T-helper 1 cell treated with Interleukin-12 subunit alpha and Interleukin-12 subunit beta and Interleukin-4 antibody, amounts not matched to agents 30 μg/mL and 1 μg/mL, for 36 hours (primary cell): Measurements from ENCODE around the gene TAAR5.
"Not testable (repeated sequence)": the region's sequence is repeated elsewhere in the genome, so short reads cannot be mapped to it uniquely, and the experiment has no call there.

Source experiments
- H3K27ac Mint-ChIP-seq: one replicate; pipeline ENCODE4 v1.8.0; 2021; ENCODE audit warnings: mild to moderate bottlenecking, mixed read lengths
- H3K27me3 Mint-ChIP-seq: one replicate; pipeline ENCODE4 v1.8.0; 2021; ENCODE audit warnings: low read depth, mixed read lengths
- H3K36me3 Mint-ChIP-seq: one replicate; pipeline ENCODE4 v1.8.0; 2021; ENCODE audit warnings: low read depth, mixed read lengths
- H3K4me1 Mint-ChIP-seq: one replicate; pipeline ENCODE4 v1.8.0; 2021; ENCODE audit warnings: low read depth, mixed read lengths
- H3K4me3 Mint-ChIP-seq: one replicate; pipeline ENCODE4 v1.8.0; 2021; ENCODE audit warnings: mild to moderate bottlenecking, moderate library complexity, mixed read lengths
- H3K9me3 Mint-ChIP-seq: one replicate; pipeline ENCODE4 v1.8.0; 2021; ENCODE audit warnings: mixed read lengths

The TAAR5 gene

GRCh38 chr6:132598473-132598872 is 8.9 kb upstream of the TAAR5 start:
- peaks cover 5% of the 10 kb centered on the region for H3K27me3 Mint-ChIP-seq
- no peaks in the 10 kb centered on the region for H3K36me3 Mint-ChIP-seq
- H3K4me3 Mint-ChIP-seq, result no peak overlapping the region
- H3K9me3 Mint-ChIP-seq, result no peaks in the 10 kb centered on the region
- H3K27ac Mint-ChIP-seq, result no peak overlapping the region
- H3K4me1 Mint-ChIP-seq, result no peaks in the 10 kb centered on the region

GRCh38 chr6:132596201-132596600 is 6.7 kb upstream of the TAAR5 start:
- no peak overlapping the region for H3K4me3 Mint-ChIP-seq
- H3K27me3 Mint-ChIP-seq, result peaks cover 7% of the 10 kb centered on the region
- H3K27ac Mint-ChIP-seq, result no peak overlapping the region
- no peaks in the 10 kb centered on the region for H3K4me1 Mint-ChIP-seq
- H3K36me3 Mint-ChIP-seq, result no peaks in the 10 kb centered on the region
- H3K9me3 Mint-ChIP-seq, result no peaks in the 10 kb centered on the region

- Mint-ChIP-seq H3K9me3 (no peaks in the 10 kb centered on the region), H3K27me3 (peaks cover 3% of the 10 kb centered on the region), H3K27ac (no peak overlapping the region), H3K4me3 (no peak overlapping the region), H3K4me1 (no peaks in the 10 kb centered on the region), H3K36me3 (no peaks in the 10 kb centered on the region)
Measured at GRCh38 chr6:132592855-132593254, 3.3 kb upstream of the TAAR5 start.

GRCh38 chr6:132590362-132590761 is 821 bp upstream of the TAAR5 start:
- Mint-ChIP-seq H3K4me3 (no peak overlapping the region), H3K4me1 (no peaks in the 10 kb centered on the region), H3K9me3 (no peaks in the 10 kb centered on the region), H3K36me3 (no peaks in the 10 kb centered on the region), H3K27ac (no peak overlapping the region), H3K27me3 (peaks cover 3% of the 10 kb centered on the region)

- Mint-ChIP-seq H3K9me3 (no peaks in the 10 kb centered on the region), H3K27ac (no peak overlapping the region), H3K36me3 (no peaks in the 10 kb centered on the region), H3K27me3 (peaks cover 10% of the 10 kb centered on the region), H3K4me3 (no peak overlapping the region), H3K4me1 (no peaks in the 10 kb centered on the region)
Measured at GRCh38 chr6:132587424-132587823, 2.1 kb downstream of the TAAR5 start.

- Mint-ChIP-seq H3K4me1 (no peaks in the 10 kb centered on the region), H3K4me3 (no peak overlapping the region), H3K27me3 (peaks cover 7% of the 10 kb centered on the region), H3K27ac (no peak overlapping the region), H3K9me3 (no peaks in the 10 kb centered on the region), H3K36me3 (no peaks in the 10 kb centered on the region)
Measured at GRCh38 chr6:132584698-132585097, 4.8 kb downstream of the TAAR5 start.

GRCh38 chr6:132571774-132572173 is 17.8 kb downstream of the TAAR5 start:
- H3K27ac Mint-ChIP-seq, result no peak overlapping the region
- no peak overlapping the region for H3K4me3 Mint-ChIP-seq
- H3K27me3 Mint-ChIP-seq, result peaks cover 15% of the 10 kb centered on the region
- H3K4me1 Mint-ChIP-seq, result no peaks in the 10 kb centered on the region
- H3K9me3 Mint-ChIP-seq, result no peaks in the 10 kb centered on the region
- no peaks in the 10 kb centered on the region for H3K36me3 Mint-ChIP-seq

GRCh38 chr6:132570221-132570777 is 19.2 kb downstream of the TAAR5 start, which contains the start of gene TAAR6:
TAAR6 (plus strand) TSS chr6:132570322; CDS start chr6:132570322, 0 bp downstream.
- Mint-ChIP-seq H3K27ac (no peak within 1 kb of the TSS), H3K36me3 (no peaks in the 10 kb centered on the region), H3K4me3 (no peak within 1 kb of the TSS), H3K4me1 (no peaks in the 10 kb centered on the region), H3K27me3 (peaks cover 15% of the 10 kb centered on the region), H3K9me3 (no peaks in the 10 kb centered on the region)

- Mint-ChIP-seq H3K9me3 (no peaks in the 10 kb centered on the region), H3K4me3 (no peak overlapping the region), H3K27ac (no peak overlapping the region), H3K4me1 (no peaks in the 10 kb centered on the region), H3K27me3 (peaks cover 11% of the 10 kb centered on the region), H3K36me3 (no peaks in the 10 kb centered on the region)
Measured at GRCh38 chr6:132569170-132569569, 20.4 kb downstream of the TAAR5 start.

- Mint-ChIP-seq H3K27me3 (peaks cover 9% of the 10 kb centered on the region), H3K4me3 (no peak overlapping the region), H3K36me3 (no peaks in the 10 kb centered on the region), H3K27ac (no peak overlapping the region), H3K9me3 (no peaks in the 10 kb centered on the region), H3K4me1 (no peaks in the 10 kb centered on the region)
Measured at GRCh38 chr6:132568611-132569010, 20.9 kb downstream of the TAAR5 start.

- H3K27ac Mint-ChIP-seq, result no peak overlapping the region
- H3K4me3 Mint-ChIP-seq, result no peak overlapping the region
- H3K9me3 Mint-ChIP-seq, result no peaks in the 10 kb centered on the region
- peaks cover 5% of the 10 kb centered on the region for H3K27me3 Mint-ChIP-seq
- no peaks in the 10 kb centered on the region for H3K36me3 Mint-ChIP-seq
- no peaks in the 10 kb centered on the region for H3K4me1 Mint-ChIP-seq
Measured at GRCh38 chr6:132567566-132567965, 22.0 kb downstream of the TAAR5 start.

GRCh38 chr6:132566404-132566803 is 23.1 kb downstream of the TAAR5 start:
- no peaks in the 10 kb centered on the region for H3K9me3 Mint-ChIP-seq
- no peak overlapping the region for H3K27ac Mint-ChIP-seq
- no peaks in the 10 kb centered on the region for H3K4me1 Mint-ChIP-seq
- peaks cover 5% of the 10 kb centered on the region for H3K27me3 Mint-ChIP-seq
- no peaks in the 10 kb centered on the region for H3K36me3 Mint-ChIP-seq
- H3K4me3 Mint-ChIP-seq, result no peak overlapping the region

- H3K27me3 Mint-ChIP-seq, H3K36me3 Mint-ChIP-seq, H3K9me3 Mint-ChIP-seq, H3K4me3 Mint-ChIP-seq, H3K4me1 Mint-ChIP-seq, H3K27ac Mint-ChIP-seq: not testable (repeated sequence)
Measured at GRCh38 chr6:132560087-132560486, 29.5 kb downstream of the TAAR5 start.

GRCh38 chr6:132552372-132552771 is 37.2 kb downstream of the TAAR5 start, which contains the start of gene TAAR8:
TAAR8 (plus strand) TSS chr6:132552672; CDS start chr6:132552693, 21 bp downstream.
- Mint-ChIP-seq H3K27me3 (peaks cover 32% of the 10 kb centered on the region), H3K4me1 (no peaks in the 10 kb centered on the region), H3K36me3 (no peaks in the 10 kb centered on the region), H3K27ac (no peak within 1 kb of the TSS), H3K9me3 (no peaks in the 10 kb centered on the region), H3K4me3 (no peak within 1 kb of the TSS)

GRCh38 chr6:132551214-132551613 is 38.3 kb downstream of the TAAR5 start:
- Mint-ChIP-seq H3K27me3 (peaks cover 32% of the 10 kb centered on the region), H3K4me3 (no peak overlapping the region), H3K4me1 (no peaks in the 10 kb centered on the region), H3K36me3 (no peaks in the 10 kb centered on the region), H3K9me3 (no peaks in the 10 kb centered on the region), H3K27ac (no peak overlapping the region)
